GM18511 (cell line): ENCODE results near the gene PRDM5.

Source experiments
- ATAC-seq: cut with Tn5 transposase; IDR thresholded peaks from one replicate; pipeline ENCODE4 v1.9.1; 2021; ENCODE audit warnings: mild to moderate bottlenecking, moderate library complexity; ENCODE audit not compliant: unreplicated experiment

Gene PRDM5

DNA sequence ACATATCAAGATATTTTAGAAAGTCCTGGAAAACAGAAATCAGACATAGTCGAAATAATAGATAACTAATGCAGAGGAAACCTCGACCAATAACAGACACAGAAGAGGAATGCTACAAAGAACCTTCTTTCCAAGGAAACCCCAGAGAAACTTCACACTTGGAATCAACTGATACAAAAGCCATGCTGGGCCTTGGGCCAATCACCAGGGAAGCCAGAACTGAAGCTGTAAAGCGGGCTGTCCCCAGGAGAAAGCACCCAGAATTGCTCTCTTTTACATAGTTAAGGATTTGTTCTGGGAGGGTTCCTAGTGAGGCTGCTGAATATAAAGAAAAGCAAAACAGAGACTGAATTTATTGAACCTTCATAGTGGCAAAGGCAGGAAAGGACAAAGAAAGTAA, 100.5 kb downstream of the PRDM5 start:
- no peak for ATAC-seq

- no peak for ATAC-seq
Observed at GRCh38 chr4:120821029-120821428, 101.5 kb downstream of the PRDM5 start.

DNA sequence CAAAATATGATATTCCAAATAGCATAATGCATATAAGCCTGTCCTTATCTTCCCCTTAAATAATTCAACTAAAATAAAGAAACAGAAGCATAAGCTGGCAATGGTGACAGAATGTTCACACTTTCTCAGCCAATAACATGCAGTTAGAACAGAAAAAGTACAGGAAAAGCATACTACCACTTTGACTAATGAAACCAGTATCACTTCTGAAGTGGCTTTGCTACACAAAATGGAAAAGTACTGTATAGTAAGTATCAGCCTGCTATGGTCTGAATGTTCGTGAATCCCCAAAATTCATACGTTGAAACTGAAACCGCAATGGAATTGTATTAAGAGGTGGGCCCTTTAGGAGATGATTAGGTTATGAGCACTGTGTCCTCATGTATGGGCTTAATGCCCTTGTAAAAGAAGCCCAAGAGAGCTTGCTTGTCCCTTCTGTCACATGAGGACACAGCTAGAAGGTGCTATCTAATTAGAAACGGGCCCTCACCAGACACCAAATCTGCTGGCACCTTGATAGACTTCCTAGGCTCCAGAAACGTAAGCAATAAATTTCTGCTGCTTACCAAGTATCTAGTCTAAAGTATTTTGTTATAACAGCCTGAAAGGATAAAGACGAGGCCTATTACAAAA, 102.6 kb downstream of the PRDM5 start:
- peak; percentile 55 for ATAC-seq

- ATAC-seq = no peak
Observed at GRCh38 chr4:120816296-120816965, 106.1 kb downstream of the PRDM5 start.

GRCh38 chr4:120815361-120815760, 107.2 kb downstream of the PRDM5 start:
- ATAC-seq = no peak

DNA sequence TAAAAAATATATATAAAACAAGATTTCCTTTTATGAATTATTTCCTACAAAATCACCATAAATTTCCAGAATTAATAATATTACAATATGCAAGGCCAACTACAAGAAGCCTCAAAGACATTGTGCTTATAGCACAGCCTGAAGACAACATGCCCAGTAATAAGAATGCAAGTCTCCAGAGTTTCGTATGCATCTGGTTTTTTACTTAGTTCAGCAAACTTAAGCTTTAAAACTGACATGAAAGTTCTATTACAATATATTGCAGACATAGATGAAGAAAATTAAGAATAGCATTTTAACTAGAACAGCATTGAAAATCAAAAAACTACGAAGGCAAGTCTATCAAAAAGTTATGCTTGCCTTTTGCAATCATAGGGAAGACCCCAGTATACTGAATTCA, 107.6 kb downstream of the PRDM5 start:
- no peak for ATAC-seq

- no peak for ATAC-seq
Observed at GRCh38 chr4:120812216-120812615, 110.3 kb downstream of the PRDM5 start.

GRCh38 chr4:120809518-120809917, 113.0 kb downstream of the PRDM5 start:
- no peak for ATAC-seq

DNA sequence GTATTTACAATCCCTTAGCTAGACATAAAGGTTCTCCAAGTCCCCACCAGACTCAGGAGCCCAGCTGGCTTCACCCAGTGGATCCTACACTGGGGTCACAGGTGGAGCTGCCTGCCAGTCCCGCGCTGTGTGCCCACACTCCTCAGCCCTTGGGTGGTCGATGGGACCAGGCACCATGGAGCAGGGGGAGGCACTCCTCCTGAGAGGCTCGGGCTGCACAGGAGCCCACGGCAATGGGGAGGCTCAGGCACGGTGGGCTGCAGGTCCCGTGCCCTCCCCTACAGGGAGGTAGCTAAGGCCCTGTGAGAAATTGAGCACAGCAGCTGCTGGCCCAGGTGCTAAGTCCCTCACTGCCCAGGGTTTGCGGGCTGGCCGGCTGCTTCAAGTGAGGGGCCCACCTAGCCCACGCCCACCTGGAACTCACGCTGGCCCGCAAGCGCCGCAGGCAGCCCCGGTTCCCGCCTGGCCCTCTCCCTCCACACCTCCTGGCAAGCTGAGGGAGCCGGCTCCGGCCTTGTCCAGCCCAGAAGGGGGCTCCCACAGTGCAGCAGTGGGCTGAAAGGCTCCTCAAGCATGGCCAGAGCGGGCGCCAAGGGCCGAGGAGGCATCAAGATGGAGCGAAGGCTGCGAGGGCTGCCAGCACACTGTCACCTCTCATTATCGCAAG, 113.9 kb downstream of the PRDM5 start:
- ATAC-seq = no peak

DNA sequence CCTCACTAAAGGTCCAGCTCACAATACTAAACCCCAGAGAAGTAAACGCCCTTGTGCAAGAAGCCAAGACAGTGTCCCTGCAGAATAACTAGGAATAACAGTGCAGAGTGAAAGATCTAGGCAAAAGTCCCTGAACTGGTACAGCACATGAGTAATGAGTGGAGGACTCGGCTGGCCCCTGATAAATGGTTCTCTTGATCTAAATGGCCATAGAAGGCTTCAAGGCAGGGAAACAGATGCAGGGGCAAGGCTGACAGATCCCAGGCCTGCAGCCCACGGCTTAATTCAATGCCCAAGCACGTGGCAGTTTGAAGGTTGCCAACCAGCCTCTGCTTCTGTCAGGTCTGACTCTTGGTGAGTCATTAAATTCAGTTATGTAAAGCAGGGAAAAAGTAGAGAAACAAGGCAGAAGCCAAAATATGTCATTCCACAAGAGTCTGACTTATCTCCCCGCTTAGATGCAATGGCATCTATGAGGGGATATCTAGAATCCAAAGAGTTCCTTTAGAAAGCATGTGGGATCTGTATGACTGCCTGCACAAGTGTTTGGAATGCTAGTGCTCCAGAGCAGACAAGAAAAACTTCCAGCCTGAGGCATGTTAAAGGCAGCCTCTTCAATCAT, 121.3 kb downstream of the PRDM5 start:
- ATAC-seq = no peak

GRCh38 chr4:120798570-120798969, 124.0 kb downstream of the PRDM5 start:
- no peak for ATAC-seq

- ATAC-seq = no peak
Observed at GRCh38 chr4:120796271-120796670, 126.3 kb downstream of the PRDM5 start.

GRCh38 chr4:120785202-120785601, 137.3 kb downstream of the PRDM5 start:
- ATAC-seq = no peak

DNA sequence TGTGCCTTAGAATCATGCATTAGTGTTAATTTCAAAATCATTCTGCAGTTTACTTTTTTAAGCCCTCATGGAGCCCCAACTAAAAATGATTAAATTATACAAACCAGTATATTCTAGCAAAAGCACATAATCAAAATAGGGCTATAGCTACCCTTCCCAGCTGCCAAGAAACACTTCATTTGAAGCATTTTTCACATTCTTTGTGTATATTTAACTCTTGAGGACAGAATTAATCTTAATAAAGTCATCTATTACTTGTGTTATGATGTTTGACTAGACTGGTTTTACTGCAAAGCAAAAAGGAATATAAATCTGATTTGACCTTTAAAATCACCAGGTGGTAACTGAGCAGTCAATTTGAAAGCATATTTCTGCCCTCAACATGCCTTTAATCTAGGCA, 145.1 kb downstream of the PRDM5 start:
- ATAC-seq = no peak

GRCh38 chr4:120775431-120775830, 147.1 kb downstream of the PRDM5 start:
- no peak for ATAC-seq

DNA sequence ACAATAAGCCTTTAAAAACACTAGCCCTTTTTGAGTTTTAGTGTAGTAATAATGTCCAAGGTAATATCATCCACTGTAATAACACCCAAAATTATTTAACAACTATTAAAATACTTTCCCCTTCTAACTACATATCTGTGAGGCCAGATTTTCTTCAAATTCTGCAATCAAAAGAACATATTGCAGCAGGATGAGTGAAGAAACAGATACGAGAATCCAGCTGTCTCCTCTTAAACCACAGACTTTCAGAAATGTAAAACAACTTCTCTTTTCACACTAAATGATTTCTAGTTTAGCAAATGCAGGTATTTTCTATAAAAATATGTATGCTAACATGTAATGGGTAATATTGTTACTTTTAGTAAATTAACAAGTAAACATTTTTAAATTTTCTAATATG, 148.9 kb downstream of the PRDM5 start:
- no peak for ATAC-seq

GRCh38 chr4:120771907-120772306, 150.6 kb downstream of the PRDM5 start:
- no peak for ATAC-seq

DNA sequence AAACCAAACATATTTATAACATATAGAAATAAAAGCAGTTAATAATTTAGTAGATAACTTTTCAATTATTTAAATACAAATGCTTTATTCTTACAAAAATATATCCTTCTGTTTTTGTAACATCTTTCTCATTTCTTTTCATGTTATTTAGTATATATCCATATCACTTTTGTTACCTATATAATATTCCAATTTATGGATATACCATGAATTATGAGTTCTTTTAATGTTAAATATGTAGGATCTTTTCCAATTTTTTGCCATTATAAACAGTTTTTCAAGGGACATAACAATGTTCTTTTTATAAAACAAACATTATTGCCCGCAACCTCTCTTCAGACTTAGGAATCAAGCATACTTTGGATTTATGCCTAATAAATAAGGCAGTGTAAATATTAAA, 151.6 kb downstream of the PRDM5 start:
- no peak for ATAC-seq

- ATAC-seq = no peak
Observed at GRCh38 chr4:120769227-120769626, 153.3 kb downstream of the PRDM5 start.

DNA sequence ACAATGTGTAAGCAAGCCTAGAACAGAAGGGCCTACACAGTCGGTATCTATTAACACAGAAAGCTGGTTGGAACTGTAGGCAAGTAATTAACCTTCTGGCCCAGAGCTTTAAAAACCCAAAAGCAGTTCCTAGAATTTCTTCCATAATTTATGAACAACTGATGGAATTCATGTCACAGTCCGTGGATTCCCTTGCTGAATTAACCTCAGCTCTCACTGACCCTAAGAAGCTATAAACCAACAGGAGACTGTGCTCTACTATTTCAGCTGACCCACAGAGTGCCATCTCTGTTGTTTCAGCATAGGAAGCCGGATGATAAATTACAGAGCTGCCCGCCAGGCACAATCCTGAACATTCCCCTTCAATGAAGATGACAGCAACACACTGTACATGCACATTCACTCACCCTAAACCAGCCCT, 157.3 kb downstream of the PRDM5 start:
- ATAC-seq = peak; percentile 28

GRCh38 chr4:120763650-120764049, 158.9 kb downstream of the PRDM5 start:
- no peak for ATAC-seq

GRCh38 chr4:120761070-120761469, 161.5 kb downstream of the PRDM5 start:
- ATAC-seq = no peak
